SKM-1 treated with dmso at 0.1 percent for 144 hours (cell line): Measurements from ENCODE around the gene CASP5.
A peak's percentile ranks its signal among the peaks of the same experiment; 100 is the strongest.

ENCODE experiments used
- DNase-seq: peaks from one replicate; lab custom pipeline; 2025; ENCODE audit not compliant: unreplicated experiment; lab: John Stamatoyannopoulos, UW

The CASP5 gene

GRCh38 chr11:104968355-104968855 is 54.6 kb downstream of the CASP5 start, which contains the start of gene CASP4:
Gene CASP4, minus strand, starts transcription at chr11:104968574. Its CDS starts 49 bp downstream, at chr11:104968525.
- DNase-seq: peak; percentile 53

- DNase-seq: no peak
These were observed 55.2 kb downstream of the CASP5 start for GRCh38 chr11:104967534-104968354.

GRCh38 chr11:104965735-104966134 is 57.2 kb downstream of the CASP5 start:
- DNase-seq: no peak

GRCh38 chr11:104964247-104964646 is 58.7 kb downstream of the CASP5 start:
- DNase-seq: no peak

- DNase-seq: no peak
These were observed 60.1 kb downstream of the CASP5 start for GRCh38 chr11:104962852-104963251.

GRCh38 chr11:104957280-104957679 is 65.7 kb downstream of the CASP5 start:
- DNase-seq: no peak

- DNase-seq: peak; percentile 12
These were observed 66.4 kb downstream of the CASP5 start for GRCh38 chr11:104956528-104956927.

- peak; percentile 52 for DNase-seq
These were observed 76.1 kb downstream of the CASP5 start for GRCh38 chr11:104946907-104947306.
